ENCODE data around the gene RAPGEF3. TPM values are rescaled to one million over a fixed set of nuclear protein-coding genes. Genes with fewer than 3 reads are reported as not detected.

Gene RAPGEF3
- total and polyA plus RNA-seq, 2 donors (not counting 1 experiment from before 2014, with no cell fraction given) = 1.8 to 5.2 TPM

- H3K79me2 ChIP-seq (ENCODE audit: control insufficient read depth, insufficient read depth, low read length) = no peaks in the 10 kb centered on the region
- peaks cover 54% of the 10 kb centered on the region for H3K4me1 Mint-ChIP-seq
- H3K27ac Mint-ChIP-seq = no peak overlapping the region
- H3K36me3 ChIP-seq (replicated peaks in 1 of 2; ENCODE audit: control extremely low read depth in 1 of 2, control insufficient read depth in 1 of 2, extremely low read depth in 1 of 2, insufficient read depth in 2 of 2, low read length in 1 of 2) = no peaks in the 10 kb centered on the region
- H3K9me3 ChIP-seq (ENCODE audit: control extremely low read depth in 1 of 3, control insufficient read depth in 2 of 3, insufficient read depth in 1 of 3, low read length in 2 of 3) = no peaks in the 10 kb centered on the region
- DNase-seq = no peak
- peak overlapping the region; percentile 62 for H3K4me2 ChIP-seq (replicated peaks; ENCODE audit: low read depth, low read length, poor library complexity, severe bottlenecking)
- H3K27ac ChIP-seq (ENCODE audit: low read length in 2 of 2) = no peak overlapping the region
- 92% methylated on average over 2 of the region's 5 CpGs for WGBS (ENCODE audit: insufficient coverage)
- ChIA-PET POLR2A (interaction anchor here (1.4 kb wide), 1 partner anchor 12 kb away, joined by 3 read pairs; no protein-coding TSS in a partner anchor), CTCF (interaction anchor here (1.4 to 15.0 kb wide), 4 partner anchors 11 to 33 kb away, joined by 4 to 515 read pairs (median 361); partner anchors contain the start of genes RAPGEF3, RPAP3 and SLC48A1)
- H3K4me3 ChIP-seq (ENCODE audit: control extremely low read depth in 1 of 5, extremely low read depth in 1 of 5, insufficient read depth in 1 of 5, low read depth in 2 of 5, low read length in 4 of 5) = no peak overlapping the region
- no peak overlapping the region for H3K4me3 Mint-ChIP-seq
- intact Hi-C loops (cut with micrococcal nuclease) = no loop called here
- H3K9ac ChIP-seq (ENCODE audit: low read length) = no peak overlapping the region
- H3K27me3 ChIP-seq (replicated peaks in 1 of 4; ENCODE audit: control extremely low read depth in 1 of 4, control insufficient read depth in 3 of 4, insufficient read depth in 4 of 4, low read length in 3 of 4) = no peaks in the 10 kb centered on the region
- ATAC-seq (ENCODE audit: low read depth) = no peak
- TF ChIP-seq CTCF (IDR thresholded peaks at IDR 0.05) (no peak), EZH2 (IDR thresholded peaks at IDR 0.05; ENCODE audit: borderline replicate concordance, insufficient read depth, low read depth, low read length, poor library complexity, severe bottlenecking) (no peak)
- no peaks in the 10 kb centered on the region for H4K20me1 ChIP-seq (ENCODE audit: control insufficient read depth, insufficient read depth, low read length, poor library complexity, severe bottlenecking)
- no peaks in the 10 kb centered on the region for H3K9me3 Mint-ChIP-seq (ENCODE audit: insufficient read depth)
- H3K27me3 Mint-ChIP-seq = no peaks in the 10 kb centered on the region
- peaks cover 26 to 48% of the 10 kb centered on the region in 2 donors for H3K4me1 ChIP-seq (ENCODE audit: control insufficient read depth in 2 of 2, insufficient read depth in 2 of 2, low read length in 2 of 2)
- no peak overlapping the region for H2AFZ ChIP-seq (ENCODE audit: insufficient read depth, low read depth, low read length, poor library complexity, severe bottlenecking)
Observed at GRCh38 chr12:47746073-47746472, 12.6 kb downstream of the RAPGEF3 start.

- Histone ChIP-seq H3K36me3 (replicated peaks in 1 of 2; ENCODE audit: control extremely low read depth in 1 of 2, control insufficient read depth in 1 of 2, extremely low read depth in 1 of 2, insufficient read depth in 2 of 2, low read length in 1 of 2) (no peaks in the 10 kb centered on the region), H2AFZ (ENCODE audit: insufficient read depth, low read depth, low read length, poor library complexity, severe bottlenecking) (no peak overlapping the region), H3K4me3 (ENCODE audit: control extremely low read depth in 1 of 5, extremely low read depth in 1 of 5, insufficient read depth in 1 of 5, low read depth in 2 of 5, low read length in 4 of 5) (no peak overlapping the region), H3K9ac (ENCODE audit: low read length) (no peak overlapping the region), H4K20me1 (ENCODE audit: control insufficient read depth, insufficient read depth, low read length, poor library complexity, severe bottlenecking) (no peaks in the 10 kb centered on the region), H3K79me2 (ENCODE audit: control insufficient read depth, insufficient read depth, low read length) (no peaks in the 10 kb centered on the region), H3K27ac (ENCODE audit: low read length in 2 of 2) (no peak overlapping the region), H3K27me3 (replicated peaks in 1 of 4; ENCODE audit: control extremely low read depth in 1 of 4, control insufficient read depth in 3 of 4, insufficient read depth in 4 of 4, low read length in 3 of 4) (no peaks in the 10 kb centered on the region), H3K4me1 (ENCODE audit: control insufficient read depth in 2 of 2, insufficient read depth in 2 of 2, low read length in 2 of 2) (peaks cover 31 to 53% of the 10 kb centered on the region in 2 donors), H3K4me2 (replicated peaks; ENCODE audit: low read depth, low read length, poor library complexity, severe bottlenecking) (no peak overlapping the region), H3K9me3 (ENCODE audit: control extremely low read depth in 1 of 3, control insufficient read depth in 2 of 3, insufficient read depth in 1 of 3, low read length in 2 of 3) (no peaks in the 10 kb centered on the region)
- peak overlapping the region; percentile 26 for H3K4me3 Mint-ChIP-seq
- DNase-seq (no peak), ATAC-seq (ENCODE audit: low read depth) (no peak)
- 93% methylated on average over 16 of the region's 16 CpGs for WGBS (ENCODE audit: insufficient coverage)
- no peaks in the 10 kb centered on the region for H3K9me3 Mint-ChIP-seq (ENCODE audit: insufficient read depth)
- ChIA-PET CTCF (interaction anchor here (1.4 to 15.0 kb wide), 9 partner anchors 12 to 94 kb away, joined by 4 to 515 read pairs (median 150); partner anchors contain the start of genes ENDOU, RAPGEF3, RPAP3 and SLC48A1), POLR2A (interaction anchor here (1.4 kb wide), 1 partner anchor 12 kb away, joined by 3 read pairs; no protein-coding TSS in a partner anchor)
- no peak overlapping the region for H3K27ac Mint-ChIP-seq
- no peaks in the 10 kb centered on the region for H3K27me3 Mint-ChIP-seq
- intact Hi-C loops (cut with micrococcal nuclease) = no loop called here
- peaks cover 59% of the 10 kb centered on the region for H3K4me1 Mint-ChIP-seq
- no peak for TF ChIP-seq CTCF (IDR thresholded peaks at IDR 0.05)
- TF ChIP-seq EZH2 (IDR thresholded peaks at IDR 0.05; ENCODE audit: borderline replicate concordance, insufficient read depth, low read depth, low read length, poor library complexity, severe bottlenecking) = no peak
Observed at GRCh38 chr12:47745485-47746041, 13.1 kb downstream of the RAPGEF3 start.
